Right cardiac atrium (tissue), 5 donors: ENCODE results near the gene ENPP3. TPM values are rescaled to one million over a fixed set of nuclear protein-coding genes. Genes with fewer than 3 reads are reported as not detected.

ENCODE experiments used
- ATAC-seq, 2 donors: fragments of 200-7000 bp; cut with Tn5 transposase; one replicate each; pipeline versions ENCODE4 v1.8.0 to v1.9.1; 2020; ENCODE audit warnings: moderate library complexity in 2 of 2, mild to moderate bottlenecking in 1 of 2
- DNase-seq, 3 donors: peaks; one replicate each; pipeline ENCODE4 v3.0.0-alpha.2; 2020
- H3K27ac ChIP-seq: one replicate; pipeline ENCODE4 v1.5.1; 2013; ENCODE audit warnings: mild to moderate bottlenecking, low read length, control low read depth, moderate library complexity
- H3K27me3 ChIP-seq: one replicate; pipeline ENCODE4 v1.6.1; 2013; ENCODE audit not compliant: control insufficient read depth, insufficient read depth
- H3K4me1 ChIP-seq: one replicate; pipeline ENCODE4 v1.6.1; 2013; ENCODE audit warnings: low read length; ENCODE audit not compliant: control insufficient read depth, insufficient read depth
- H3K4me3 ChIP-seq: one replicate; pipeline ENCODE4 v1.5.1; 2013; ENCODE audit warnings: low read length, control low read depth
- H3K9me3 ChIP-seq: one replicate; pipeline ENCODE4 v1.6.1; 2013; ENCODE audit warnings: low read length; ENCODE audit not compliant: control insufficient read depth
- WGBS: extraction: QIAGEN DNeasy Blood & Tissue Kit; methylation state at CpG from one replicate; pipeline ENCODE4 v1.1.7; 2013; 5-methylcytosine and 5-hydroxymethylcytosine counted together
- intact Hi-C, 4 donors: fragments of 100-400 bp; cut with DNase I; formaldehyde crosslinking; loops; one replicate each; pipeline versions ENCODE4 v1.11.0 to v1.14.0; 2022 to 2023
- polyA plus RNA-seq: library from polyadenylated mRNA; stranded (reverse); fragments of 200-250 nt; gene quantifications from one replicate; pipeline ENCODE4 v1.2.3, GENCODE V29; 2013
- total RNA-seq, 4 donors: library from RNA; stranded (reverse); fragmentation: NEBNext Ultra II Directional; extraction: Animal tissue kit (Norgen Biotek cat#: 25700); gene quantifications; one replicate each; pipeline ENCODE4 v1.2.1, GENCODE V29; 2021
- donor health status: healthy with polysubstance abuse.
- donor health status: DM: no; HTN: yes; CAD: no.
- donor health status: DM: no; HTN: no; CAD: no.
- donor health status: DM: no; HTN: yes; CAD: no; lungs with severe emphysema.
- donor health status: DM: yes; HTN: yes; CAD: no.

The ENPP3 gene
- total and polyA plus RNA-seq, 5 donors: 0.14 to 0.40 (median 0.15) TPM

DNA sequence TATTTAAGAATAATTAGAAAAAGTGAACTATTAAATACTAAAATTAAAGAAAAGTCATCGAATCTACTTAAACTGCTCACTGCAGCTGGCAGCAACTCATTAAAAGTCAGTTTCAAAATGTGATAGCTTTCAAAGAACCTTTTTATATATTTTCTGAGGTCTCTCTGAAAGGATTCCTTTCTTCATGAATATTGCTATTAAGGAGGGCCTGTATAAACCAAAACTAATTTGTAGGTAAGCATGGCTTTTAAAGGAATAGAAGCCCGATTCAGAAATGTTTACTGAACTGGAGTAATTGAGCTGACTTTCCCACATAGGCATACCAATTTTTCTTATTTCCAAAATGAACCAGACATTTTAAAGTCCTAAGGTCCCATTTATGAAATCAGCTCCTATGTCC is 129.5 kb downstream of the ENPP3 start:
- no peaks in the 10 kb centered on the region for H3K4me1 ChIP-seq
- ATAC-seq (no peak), DNase-seq (no peak)
- 74% methylated on average over 2 of the region's 2 CpGs for WGBS
- H3K27me3 ChIP-seq: no peaks in the 10 kb centered on the region
- no peak overlapping the region for H3K27ac ChIP-seq
- H3K4me3 ChIP-seq: no peak overlapping the region
- intact Hi-C loops: no loop called here
- H3K9me3 ChIP-seq: no peaks in the 10 kb centered on the region

GRCh38 chr6:131768964-131769363 is 131.9 kb downstream of the ENPP3 start:
- no peaks in the 10 kb centered on the region for H3K4me1 ChIP-seq
- intact Hi-C loops: no loop called here

GRCh38 chr6:131769385-131770141 is 132.5 kb downstream of the ENPP3 start:
- Histone ChIP-seq H3K4me1 (no peaks in the 10 kb centered on the region), H3K9me3 (no peaks in the 10 kb centered on the region), H3K27ac (no peak overlapping the region), H3K4me3 (no peak overlapping the region), H3K27me3 (no peaks in the 10 kb centered on the region)
- DNase-seq: no peak
- ATAC-seq: no peak
- 88% methylated on average over 15 of the region's 15 CpGs for WGBS
- intact Hi-C loops: no loop called here

More at GRCh38 chr6:131768964-131769363, 131.9 kb downstream of the ENPP3 start:
- WGBS: 85% methylated on average over 1 of the region's 1 CpG
- Histone ChIP-seq H3K4me3 (no peak overlapping the region), H3K27me3 (no peaks in the 10 kb centered on the region), H3K27ac (no peak overlapping the region), H3K9me3 (no peaks in the 10 kb centered on the region)
- DNase-seq (no peak), ATAC-seq (no peak)

GRCh38 chr6:131770776-131771175 is 133.7 kb downstream of the ENPP3 start:
- DNase-seq (no peak), ATAC-seq (peak in 1 of 2 donors; percentile 18)
- 91% methylated on average over 1 of the region's 1 CpG for WGBS
- intact Hi-C loops: no loop called here
- Histone ChIP-seq H3K4me1 (no peaks in the 10 kb centered on the region), H3K4me3 (no peak overlapping the region), H3K9me3 (no peaks in the 10 kb centered on the region), H3K27ac (no peak overlapping the region), H3K27me3 (no peaks in the 10 kb centered on the region)

- WGBS: 32% methylated on average over 4 of the region's 4 CpGs
Measured at GRCh38 chr6:131773284-131773950, 136.3 kb downstream of the ENPP3 start.

GRCh38 chr6:131775886-131776285 is 138.8 kb downstream of the ENPP3 start:
- Histone ChIP-seq H3K27me3 (no peaks in the 10 kb centered on the region), H3K4me1 (no peaks in the 10 kb centered on the region), H3K4me3 (no peak overlapping the region), H3K27ac (no peak overlapping the region), H3K9me3 (no peaks in the 10 kb centered on the region)
- ATAC-seq (no peak), DNase-seq (no peak)
- intact Hi-C loops: no loop called here
- WGBS: 89% methylated on average over 3 of the region's 3 CpGs

More at GRCh38 chr6:131773284-131773950, 136.3 kb downstream of the ENPP3 start:
- peak; percentile 61 to 89 for ATAC-seq
- no peak for DNase-seq
- Histone ChIP-seq H3K4me1 (no peaks in the 10 kb centered on the region), H3K4me3 (no peak overlapping the region), H3K27me3 (no peaks in the 10 kb centered on the region), H3K9me3 (no peaks in the 10 kb centered on the region), H3K27ac (no peak overlapping the region)
- intact Hi-C loops: no loop called here

- Histone ChIP-seq H3K9me3 (no peaks in the 10 kb centered on the region), H3K27me3 (no peaks in the 10 kb centered on the region), H3K4me1 (no peaks in the 10 kb centered on the region), H3K4me3 (no peak overlapping the region), H3K27ac (no peak overlapping the region)
- DNase-seq (no peak), ATAC-seq (no peak)
- intact Hi-C loops: no loop called here
- WGBS: 72% methylated on average over 2 of the region's 2 CpGs
Measured at GRCh38 chr6:131776985-131777384, 139.9 kb downstream of the ENPP3 start.

DNA sequence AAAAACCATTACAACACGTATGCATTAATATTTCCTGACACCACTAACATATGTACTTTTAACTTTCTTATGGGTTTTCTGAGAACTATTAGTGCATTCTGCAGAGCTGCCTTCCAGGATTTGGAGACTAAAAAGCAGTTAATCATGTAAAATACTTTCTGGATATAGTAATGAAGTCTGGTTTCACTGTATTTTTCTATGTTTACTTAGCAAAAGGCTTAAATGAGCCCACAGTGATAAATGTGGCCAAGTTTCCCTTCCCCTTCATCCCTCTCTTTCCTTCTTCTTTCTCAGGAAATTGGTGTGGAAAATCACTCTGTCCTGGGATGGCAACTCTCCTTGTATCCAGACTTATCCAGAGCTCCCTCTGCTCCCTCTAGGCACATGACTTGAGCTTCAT is 141.1 kb downstream of the ENPP3 start:
- no peaks in the 10 kb centered on the region for H3K9me3 ChIP-seq
- ATAC-seq (no peak), DNase-seq (no peak)
- intact Hi-C loops: no loop called here
- H3K4me3 ChIP-seq: no peak overlapping the region
- H3K27ac ChIP-seq: no peak overlapping the region
- WGBS: 56% methylated on average over 1 of the region's 1 CpG
- no peaks in the 10 kb centered on the region for H3K4me1 ChIP-seq
- no peaks in the 10 kb centered on the region for H3K27me3 ChIP-seq

- H3K4me3 ChIP-seq: no peak overlapping the region
- intact Hi-C loops: no loop called here
- WGBS: 81% methylated on average over 2 of the region's 2 CpGs
- H3K27me3 ChIP-seq: no peaks in the 10 kb centered on the region
- DNase-seq (no peak), ATAC-seq (no peak)
- no peaks in the 10 kb centered on the region for H3K9me3 ChIP-seq
- H3K4me1 ChIP-seq: no peaks in the 10 kb centered on the region
- no peak overlapping the region for H3K27ac ChIP-seq
Measured at GRCh38 chr6:131779304-131779703, 142.2 kb downstream of the ENPP3 start.

DNA sequence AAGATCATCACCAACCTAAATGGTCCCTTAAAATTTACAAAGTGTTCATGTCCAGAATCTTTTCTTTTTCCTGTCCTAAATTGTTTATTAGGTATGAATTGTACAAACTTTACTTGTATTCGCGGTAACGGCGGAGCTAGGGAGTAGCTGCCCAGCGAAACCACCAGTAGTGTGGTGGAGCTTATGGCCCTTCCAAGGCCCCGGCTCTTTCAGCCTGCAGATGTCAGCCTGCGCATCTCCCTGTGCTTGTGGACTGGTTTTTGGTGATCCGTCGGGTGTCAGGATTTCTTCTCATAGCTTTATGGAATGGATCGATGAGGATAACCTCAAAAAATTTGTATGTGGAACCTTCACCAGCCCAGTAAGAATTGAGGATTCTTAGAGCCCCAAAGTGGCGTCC is 143.5 kb downstream of the ENPP3 start:
- intact Hi-C loops: no loop called here
- H3K27me3 ChIP-seq: no peaks in the 10 kb centered on the region
- H3K27ac ChIP-seq: no peak overlapping the region
- no peak for ATAC-seq
- H3K9me3 ChIP-seq: no peaks in the 10 kb centered on the region
- H3K4me3 ChIP-seq: no peak overlapping the region
- no peak for DNase-seq
- WGBS: 92% methylated on average over 11 of the region's 11 CpGs
- H3K4me1 ChIP-seq: no peaks in the 10 kb centered on the region

DNA sequence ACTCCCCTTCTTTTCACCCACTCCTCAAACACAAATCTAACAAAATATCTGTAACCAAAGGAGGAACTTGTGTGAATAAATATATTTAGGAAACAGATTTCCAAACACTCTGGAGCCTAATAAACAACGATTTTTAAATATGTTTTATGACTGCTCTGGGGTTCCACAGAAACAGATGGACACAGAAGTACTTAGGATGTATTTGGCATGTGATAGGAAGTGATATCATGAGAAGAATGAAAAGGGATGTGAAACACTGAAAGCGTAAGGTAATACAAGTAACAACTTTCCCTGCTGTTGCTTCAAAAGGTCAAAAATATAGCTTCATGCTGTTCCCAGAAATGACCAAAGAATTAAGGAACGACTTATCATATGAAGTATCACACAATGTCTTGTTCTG is 144.6 kb downstream of the ENPP3 start:
- ATAC-seq (no peak), DNase-seq (no peak)
- no peaks in the 10 kb centered on the region for H3K27me3 ChIP-seq
- no peak overlapping the region for H3K27ac ChIP-seq
- no peaks in the 10 kb centered on the region for H3K4me1 ChIP-seq
- 80% methylated on average over 3 of the region's 3 CpGs for WGBS
- no peak overlapping the region for H3K4me3 ChIP-seq
- H3K9me3 ChIP-seq: no peaks in the 10 kb centered on the region
- intact Hi-C loops: no loop called here
